GM23338 (cell line): Measurements from ENCODE around the gene GRIK2.

Experiments
- CREB1 ChIP-seq: fragments of 250-450 bp; sonication (Bioruptor Pico); IDR thresholded peaks from 2 replicates; pipeline ENCODE4 v1.5.0; 2020; ENCODE audit warnings: low read depth, mild to moderate bottlenecking, moderate library complexity
- EZH2 ChIP-seq: fragments of 200-600 bp; sonication (generic); IDR thresholded peaks from one replicate; pipeline ENCODE4 v1.8.0; 2017; ENCODE audit warnings: antibody characterized with exemption, mild to moderate bottlenecking, low read depth; ENCODE audit not compliant: unreplicated experiment
- EZH2phosphoT487 ChIP-seq: fragments of 200-600 bp; sonication (generic); IDR thresholded peaks from one replicate; pipeline ENCODE4 v1.8.1; 2018; ENCODE audit warnings: antibody characterized with exemption; ENCODE audit not compliant: unreplicated experiment
- JUNB ChIP-seq: IDR thresholded peaks from one replicate; pipeline ENCODE4 v1.6.1; 2016; ENCODE audit warnings: antibody characterized with exemption; ENCODE audit not compliant: unreplicated experiment
- NANOG ChIP-seq: IDR thresholded peaks from 2 replicates; pipeline ENCODE4 v1.6.1; 2016; ENCODE audit warnings: antibody characterized with exemption, borderline replicate concordance
- POLR2AphosphoS5 ChIP-seq: IDR thresholded peaks from 2 replicates; pipeline ENCODE4 v1.6.1; 2016; ENCODE audit warnings: antibody characterized with exemption, low read depth
- STAT1 ChIP-seq: IDR thresholded peaks from one replicate; pipeline ENCODE4 v1.6.1; 2016; ENCODE audit warnings: antibody characterized with exemption; ENCODE audit not compliant: unreplicated experiment
- ZNF331 ChIP-seq: fragments of 250-450 bp; sonication (Bioruptor Pico); IDR thresholded peaks from 2 replicates; pipeline ENCODE4 v1.5.0; 2020; ENCODE audit warnings: low read depth, mild to moderate bottlenecking, moderate library complexity
- TF ChIP-seq, protein P1 (sequence below), 2 experiments: fragments of 200-600 bp in 1 of 2; sonication (generic) in 1 of 2; conservative IDR thresholded peaks; 2 replicates each; pipeline versions ENCODE4 v1.5.1 to v1.6.1; 2016 to 2017; ENCODE audit warnings: antibody characterized with exemption in 2 of 2, low read depth in 2 of 2, mild to moderate bottlenecking in 2 of 2, moderate library complexity in 1 of 2
- TF ChIP-seq, protein P2 (sequence below): IDR thresholded peaks from one replicate; pipeline ENCODE4 v1.6.1; 2018; ENCODE audit warnings: antibody characterized with exemption; ENCODE audit not compliant: unreplicated experiment
- TF ChIP-seq, protein P3 (sequence below): fragments of 250-450 bp; sonication (Bioruptor Pico); IDR thresholded peaks from 2 replicates; pipeline ENCODE4 v1.5.0; 2020; ENCODE audit warnings: mild to moderate bottlenecking, moderate library complexity
- TF ChIP-seq, protein P4 (sequence below): IDR thresholded peaks from 2 replicates; pipeline ENCODE4 v1.6.1; 2016; ENCODE audit warnings: antibody characterized with exemption

- TF ChIP-seq NANOG (no peak), EZH2 (no peak), EZH2phosphoT487 (no peak), POLR2AphosphoS5 (no peak), STAT1 (no peak), CREB1 (CRISPR knock-in tag) (no peak), JUNB (no peak), ZNF331 (CRISPR knock-in tag) (no peak)
- TF ChIP-seq, protein P1, sequence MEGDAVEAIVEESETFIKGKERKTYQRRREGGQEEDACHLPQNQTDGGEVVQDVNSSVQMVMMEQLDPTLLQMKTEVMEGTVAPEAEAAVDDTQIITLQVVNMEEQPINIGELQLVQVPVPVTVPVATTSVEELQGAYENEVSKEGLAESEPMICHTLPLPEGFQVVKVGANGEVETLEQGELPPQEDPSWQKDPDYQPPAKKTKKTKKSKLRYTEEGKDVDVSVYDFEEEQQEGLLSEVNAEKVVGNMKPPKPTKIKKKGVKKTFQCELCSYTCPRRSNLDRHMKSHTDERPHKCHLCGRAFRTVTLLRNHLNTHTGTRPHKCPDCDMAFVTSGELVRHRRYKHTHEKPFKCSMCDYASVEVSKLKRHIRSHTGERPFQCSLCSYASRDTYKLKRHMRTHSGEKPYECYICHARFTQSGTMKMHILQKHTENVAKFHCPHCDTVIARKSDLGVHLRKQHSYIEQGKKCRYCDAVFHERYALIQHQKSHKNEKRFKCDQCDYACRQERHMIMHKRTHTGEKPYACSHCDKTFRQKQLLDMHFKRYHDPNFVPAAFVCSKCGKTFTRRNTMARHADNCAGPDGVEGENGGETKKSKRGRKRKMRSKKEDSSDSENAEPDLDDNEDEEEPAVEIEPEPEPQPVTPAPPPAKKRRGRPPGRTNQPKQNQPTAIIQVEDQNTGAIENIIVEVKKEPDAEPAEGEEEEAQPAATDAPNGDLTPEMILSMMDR (conservative IDR thresholded peaks at IDR 0.05; ENCODE audit: low read depth in 2 of 2): no peak
- TF ChIP-seq, protein P2, sequence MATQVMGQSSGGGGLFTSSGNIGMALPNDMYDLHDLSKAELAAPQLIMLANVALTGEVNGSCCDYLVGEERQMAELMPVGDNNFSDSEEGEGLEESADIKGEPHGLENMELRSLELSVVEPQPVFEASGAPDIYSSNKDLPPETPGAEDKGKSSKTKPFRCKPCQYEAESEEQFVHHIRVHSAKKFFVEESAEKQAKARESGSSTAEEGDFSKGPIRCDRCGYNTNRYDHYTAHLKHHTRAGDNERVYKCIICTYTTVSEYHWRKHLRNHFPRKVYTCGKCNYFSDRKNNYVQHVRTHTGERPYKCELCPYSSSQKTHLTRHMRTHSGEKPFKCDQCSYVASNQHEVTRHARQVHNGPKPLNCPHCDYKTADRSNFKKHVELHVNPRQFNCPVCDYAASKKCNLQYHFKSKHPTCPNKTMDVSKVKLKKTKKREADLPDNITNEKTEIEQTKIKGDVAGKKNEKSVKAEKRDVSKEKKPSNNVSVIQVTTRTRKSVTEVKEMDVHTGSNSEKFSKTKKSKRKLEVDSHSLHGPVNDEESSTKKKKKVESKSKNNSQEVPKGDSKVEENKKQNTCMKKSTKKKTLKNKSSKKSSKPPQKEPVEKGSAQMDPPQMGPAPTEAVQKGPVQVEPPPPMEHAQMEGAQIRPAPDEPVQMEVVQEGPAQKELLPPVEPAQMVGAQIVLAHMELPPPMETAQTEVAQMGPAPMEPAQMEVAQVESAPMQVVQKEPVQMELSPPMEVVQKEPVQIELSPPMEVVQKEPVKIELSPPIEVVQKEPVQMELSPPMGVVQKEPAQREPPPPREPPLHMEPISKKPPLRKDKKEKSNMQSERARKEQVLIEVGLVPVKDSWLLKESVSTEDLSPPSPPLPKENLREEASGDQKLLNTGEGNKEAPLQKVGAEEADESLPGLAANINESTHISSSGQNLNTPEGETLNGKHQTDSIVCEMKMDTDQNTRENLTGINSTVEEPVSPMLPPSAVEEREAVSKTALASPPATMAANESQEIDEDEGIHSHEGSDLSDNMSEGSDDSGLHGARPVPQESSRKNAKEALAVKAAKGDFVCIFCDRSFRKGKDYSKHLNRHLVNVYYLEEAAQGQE: no peak
- TF ChIP-seq, protein P3, sequence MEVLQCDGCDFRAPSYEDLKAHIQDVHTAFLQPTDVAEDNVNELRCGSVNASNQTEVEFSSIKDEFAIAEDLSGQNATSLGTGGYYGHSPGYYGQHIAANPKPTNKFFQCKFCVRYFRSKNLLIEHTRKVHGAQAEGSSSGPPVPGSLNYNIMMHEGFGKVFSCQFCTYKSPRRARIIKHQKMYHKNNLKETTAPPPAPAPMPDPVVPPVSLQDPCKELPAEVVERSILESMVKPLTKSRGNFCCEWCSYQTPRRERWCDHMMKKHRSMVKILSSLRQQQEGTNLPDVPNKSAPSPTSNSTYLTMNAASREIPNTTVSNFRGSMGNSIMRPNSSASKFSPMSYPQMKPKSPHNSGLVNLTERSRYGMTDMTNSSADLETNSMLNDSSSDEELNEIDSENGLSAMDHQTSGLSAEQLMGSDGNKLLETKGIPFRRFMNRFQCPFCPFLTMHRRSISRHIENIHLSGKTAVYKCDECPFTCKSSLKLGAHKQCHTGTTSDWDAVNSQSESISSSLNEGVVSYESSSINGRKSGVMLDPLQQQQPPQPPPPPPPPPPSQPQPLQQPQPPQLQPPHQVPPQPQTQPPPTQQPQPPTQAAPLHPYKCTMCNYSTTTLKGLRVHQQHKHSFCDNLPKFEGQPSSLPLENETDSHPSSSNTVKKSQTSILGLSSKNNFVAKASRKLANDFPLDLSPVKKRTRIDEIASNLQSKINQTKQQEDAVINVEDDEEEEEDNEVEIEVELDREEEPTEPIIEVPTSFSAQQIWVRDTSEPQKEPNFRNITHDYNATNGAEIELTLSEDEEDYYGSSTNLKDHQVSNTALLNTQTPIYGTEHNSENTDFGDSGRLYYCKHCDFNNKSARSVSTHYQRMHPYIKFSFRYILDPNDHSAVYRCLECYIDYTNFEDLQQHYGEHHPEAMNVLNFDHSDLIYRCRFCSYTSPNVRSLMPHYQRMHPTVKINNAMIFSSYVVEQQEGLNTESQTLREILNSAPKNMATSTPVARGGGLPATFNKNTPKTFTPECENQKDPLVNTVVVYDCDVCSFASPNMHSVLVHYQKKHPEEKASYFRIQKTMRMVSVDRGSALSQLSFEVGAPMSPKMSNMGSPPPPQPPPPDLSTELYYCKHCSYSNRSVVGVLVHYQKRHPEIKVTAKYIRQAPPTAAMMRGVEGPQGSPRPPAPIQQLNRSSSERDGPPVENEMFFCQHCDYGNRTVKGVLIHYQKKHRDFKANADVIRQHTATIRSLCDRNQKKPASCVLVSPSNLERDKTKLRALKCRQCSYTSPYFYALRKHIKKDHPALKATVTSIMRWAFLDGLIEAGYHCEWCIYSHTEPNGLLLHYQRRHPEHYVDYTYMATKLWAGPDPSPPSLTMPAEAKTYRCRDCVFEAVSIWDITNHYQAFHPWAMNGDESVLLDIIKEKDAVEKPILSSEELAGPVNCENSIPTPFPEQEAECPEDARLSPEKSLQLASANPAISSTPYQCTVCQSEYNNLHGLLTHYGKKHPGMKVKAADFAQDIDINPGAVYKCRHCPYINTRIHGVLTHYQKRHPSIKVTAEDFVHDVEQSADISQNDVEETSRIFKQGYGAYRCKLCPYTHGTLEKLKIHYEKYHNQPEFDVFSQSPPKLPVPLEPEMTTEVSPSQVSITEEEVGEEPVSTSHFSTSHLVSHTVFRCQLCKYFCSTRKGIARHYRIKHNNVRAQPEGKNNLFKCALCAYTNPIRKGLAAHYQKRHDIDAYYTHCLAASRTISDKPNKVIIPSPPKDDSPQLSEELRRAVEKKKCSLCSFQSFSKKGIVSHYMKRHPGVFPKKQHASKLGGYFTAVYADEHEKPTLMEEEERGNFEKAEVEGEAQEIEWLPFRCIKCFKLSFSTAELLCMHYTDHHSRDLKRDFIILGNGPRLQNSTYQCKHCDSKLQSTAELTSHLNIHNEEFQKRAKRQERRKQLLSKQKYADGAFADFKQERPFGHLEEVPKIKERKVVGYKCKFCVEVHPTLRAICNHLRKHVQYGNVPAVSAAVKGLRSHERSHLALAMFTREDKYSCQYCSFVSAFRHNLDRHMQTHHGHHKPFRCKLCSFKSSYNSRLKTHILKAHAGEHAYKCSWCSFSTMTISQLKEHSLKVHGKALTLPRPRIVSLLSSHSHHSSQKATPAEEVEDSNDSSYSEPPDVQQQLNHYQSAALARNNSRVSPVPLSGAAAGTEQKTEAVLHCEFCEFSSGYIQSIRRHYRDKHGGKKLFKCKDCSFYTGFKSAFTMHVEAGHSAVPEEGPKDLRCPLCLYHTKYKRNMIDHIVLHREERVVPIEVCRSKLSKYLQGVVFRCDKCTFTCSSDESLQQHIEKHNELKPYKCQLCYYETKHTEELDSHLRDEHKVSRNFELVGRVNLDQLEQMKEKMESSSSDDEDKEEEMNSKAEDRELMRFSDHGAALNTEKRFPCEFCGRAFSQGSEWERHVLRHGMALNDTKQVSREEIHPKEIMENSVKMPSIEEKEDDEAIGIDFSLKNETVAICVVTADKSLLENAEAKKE (CRISPR knock-in tag): no peak
- TF ChIP-seq, protein P4, sequence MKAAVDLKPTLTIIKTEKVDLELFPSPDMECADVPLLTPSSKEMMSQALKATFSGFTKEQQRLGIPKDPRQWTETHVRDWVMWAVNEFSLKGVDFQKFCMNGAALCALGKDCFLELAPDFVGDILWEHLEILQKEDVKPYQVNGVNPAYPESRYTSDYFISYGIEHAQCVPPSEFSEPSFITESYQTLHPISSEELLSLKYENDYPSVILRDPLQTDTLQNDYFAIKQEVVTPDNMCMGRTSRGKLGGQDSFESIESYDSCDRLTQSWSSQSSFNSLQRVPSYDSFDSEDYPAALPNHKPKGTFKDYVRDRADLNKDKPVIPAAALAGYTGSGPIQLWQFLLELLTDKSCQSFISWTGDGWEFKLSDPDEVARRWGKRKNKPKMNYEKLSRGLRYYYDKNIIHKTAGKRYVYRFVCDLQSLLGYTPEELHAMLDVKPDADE: no peak
These were observed 72.4 kb downstream of the GRIK2 start for GRCh38 chr6:101465863-101466262.
